Measurements from ENCODE around the gene TMEM229A.

Gene TMEM229A

GRCh38 chr7:124035706-124036105 is 2.8 kb upstream of the TMEM229A start:
- Histone ChIP-seq H3K27ac (ENCODE audit: low read length) (no peak overlapping the region), H3K36me3 (ENCODE audit: insufficient read depth, low read length) (no peaks in the 10 kb centered on the region), H3K4me1 (ENCODE audit: insufficient read depth, low read length) (no peaks in the 10 kb centered on the region), H3K27me3 (ENCODE audit: insufficient read depth, low read length, poor library complexity) (no peaks in the 10 kb centered on the region), H3K79me2 (ENCODE audit: insufficient read depth, low read length) (no peaks in the 10 kb centered on the region), H3K4me3 (ENCODE audit: low read depth in 1 of 2, low read length in 2 of 2) (no peak overlapping the region), H3K9ac (ENCODE audit: low read depth, low read length) (no peak overlapping the region), H3K9me3 (ENCODE audit: insufficient read depth, low read length, severe bottlenecking) (no peaks in the 10 kb centered on the region), H4K20me1 (ENCODE audit: insufficient read depth, low read length) (no peaks in the 10 kb centered on the region), H2AFZ (ENCODE audit: low read depth, low read length) (no peak overlapping the region), H3K4me2 (ENCODE audit: insufficient read depth, low read length) (no peak overlapping the region)
- ATAC-seq (ENCODE audit: insufficient read depth, low read depth) (no peak), DNase-seq (no peak)
- TF ChIP-seq CTCF (IDR thresholded peaks at IDR 0.05; ENCODE audit: borderline replicate concordance, extremely low read depth, low read length, poor library complexity, severe bottlenecking) (no peak), EZH2 (IDR thresholded peaks at IDR 0.05; ENCODE audit: borderline replicate concordance, low read depth, low read length, severe bottlenecking) (no peak)

- Histone ChIP-seq H3K4me2 (ENCODE audit: insufficient read depth, low read length) (no peak overlapping the region), H3K79me2 (ENCODE audit: insufficient read depth, low read length) (no peaks in the 10 kb centered on the region), H3K4me3 (ENCODE audit: low read depth in 1 of 2, low read length in 2 of 2) (no peak overlapping the region), H3K36me3 (ENCODE audit: insufficient read depth, low read length) (no peaks in the 10 kb centered on the region), H4K20me1 (ENCODE audit: insufficient read depth, low read length) (no peaks in the 10 kb centered on the region), H3K9ac (ENCODE audit: low read depth, low read length) (no peak overlapping the region), H3K9me3 (ENCODE audit: insufficient read depth, low read length, severe bottlenecking) (no peaks in the 10 kb centered on the region), H2AFZ (ENCODE audit: low read depth, low read length) (no peak overlapping the region), H3K27me3 (ENCODE audit: insufficient read depth, low read length, poor library complexity) (no peaks in the 10 kb centered on the region), H3K4me1 (ENCODE audit: insufficient read depth, low read length) (no peaks in the 10 kb centered on the region), H3K27ac (ENCODE audit: low read length) (no peak overlapping the region)
- no peak for TF ChIP-seq EZH2 (IDR thresholded peaks at IDR 0.05; ENCODE audit: borderline replicate concordance, low read depth, low read length, severe bottlenecking)
- no peak for TF ChIP-seq CTCF (IDR thresholded peaks at IDR 0.05; ENCODE audit: borderline replicate concordance, extremely low read depth, low read length, poor library complexity, severe bottlenecking)
- ATAC-seq (ENCODE audit: insufficient read depth, low read depth) (no peak), DNase-seq (no peak)
Measured at GRCh38 chr7:124034754-124035100, 1.9 kb upstream of the TMEM229A start.

GRCh38 chr7:124033807-124034753 is 1.2 kb upstream of the TMEM229A start:
- TF ChIP-seq CTCF (IDR thresholded peaks at IDR 0.05; ENCODE audit: borderline replicate concordance, extremely low read depth, low read length, poor library complexity, severe bottlenecking), result no peak
- no peak for TF ChIP-seq EZH2 (IDR thresholded peaks at IDR 0.05; ENCODE audit: borderline replicate concordance, low read depth, low read length, severe bottlenecking)
- no peaks in the 10 kb centered on the region for H3K36me3 ChIP-seq (ENCODE audit: insufficient read depth, low read length)
- H3K27me3 ChIP-seq (ENCODE audit: insufficient read depth, low read length, poor library complexity), result no peaks in the 10 kb centered on the region
- no peak overlapping the region for H3K27ac ChIP-seq (ENCODE audit: low read length)
- H3K79me2 ChIP-seq (ENCODE audit: insufficient read depth, low read length), result no peaks in the 10 kb centered on the region
- H3K4me2 ChIP-seq (ENCODE audit: insufficient read depth, low read length), result no peak overlapping the region
- ATAC-seq (ENCODE audit: insufficient read depth, low read depth) (no peak), DNase-seq (no peak)
- H4K20me1 ChIP-seq (ENCODE audit: insufficient read depth, low read length), result no peaks in the 10 kb centered on the region
- H3K4me3 ChIP-seq (ENCODE audit: low read depth in 1 of 2, low read length in 2 of 2), result no peak overlapping the region
- no peaks in the 10 kb centered on the region for H3K9me3 ChIP-seq (ENCODE audit: insufficient read depth, low read length, severe bottlenecking)
- no peak overlapping the region for H2AFZ ChIP-seq (ENCODE audit: low read depth, low read length)
- H3K9ac ChIP-seq (ENCODE audit: low read depth, low read length), result no peak overlapping the region
- no peaks in the 10 kb centered on the region for H3K4me1 ChIP-seq (ENCODE audit: insufficient read depth, low read length)

Measured in DND-41 (cell line).